ENCODE results near the gene GPA33.

The GPA33 gene

DNA sequence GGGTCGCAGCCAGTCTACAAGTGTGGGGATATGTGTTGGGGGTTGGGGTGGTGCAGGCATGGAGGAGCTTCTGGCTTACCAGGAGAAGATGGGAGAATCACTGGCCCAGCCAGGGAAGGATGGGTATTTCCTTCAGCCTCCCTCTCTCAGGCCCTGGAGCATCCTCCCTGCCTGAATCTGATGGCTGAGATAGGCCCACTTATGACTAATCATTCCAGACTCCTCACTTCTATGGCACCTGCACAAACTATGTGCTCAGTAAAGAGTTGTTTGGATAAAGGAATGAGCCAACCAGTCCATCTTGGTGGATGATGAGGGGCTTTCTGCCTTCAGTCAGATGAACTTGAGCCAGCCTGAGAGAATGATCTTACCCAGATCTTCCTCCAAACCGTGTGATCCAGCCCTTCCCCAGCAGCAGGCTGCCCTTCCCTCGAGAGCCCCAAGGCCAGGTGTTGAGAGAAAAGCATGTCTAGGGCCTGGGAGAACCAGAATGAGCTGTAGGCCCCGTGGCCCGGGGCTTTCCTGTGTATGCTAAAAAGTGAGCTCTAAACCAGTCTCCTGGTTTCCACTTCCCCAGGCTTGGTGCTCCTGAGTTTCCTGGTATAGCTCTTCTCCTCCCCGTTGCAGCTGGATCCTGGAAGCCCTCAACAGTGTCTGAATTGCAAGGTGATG, 1.3 kb downstream of the GPA33 start:
- no peak for DNase-seq (ENCODE audit: extremely low read depth in 1 of 2, low read depth in 1 of 2)

DNA sequence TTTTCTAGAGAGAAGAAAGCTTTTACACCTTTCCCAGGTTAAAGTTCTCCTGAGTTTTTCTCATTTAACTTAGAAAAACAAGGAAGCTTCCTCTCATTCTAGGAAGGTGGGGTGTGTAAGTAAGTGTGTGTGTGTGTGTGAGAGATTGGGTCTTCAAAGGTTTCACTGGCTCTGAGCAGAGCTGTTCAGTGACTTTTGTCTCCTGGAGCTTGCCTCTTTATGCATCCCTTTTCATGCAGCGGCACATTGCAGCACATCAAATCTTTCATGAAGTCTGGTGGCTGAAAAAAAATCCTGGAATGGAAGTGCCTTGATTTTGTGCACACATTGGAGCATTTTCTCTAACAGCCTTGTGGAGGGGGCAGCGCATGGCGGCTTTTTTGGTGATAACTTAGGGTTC, 3.4 kb downstream of the GPA33 start:
- no peak for DNase-seq (ENCODE audit: extremely low read depth in 1 of 2, low read depth in 1 of 2)

DNA sequence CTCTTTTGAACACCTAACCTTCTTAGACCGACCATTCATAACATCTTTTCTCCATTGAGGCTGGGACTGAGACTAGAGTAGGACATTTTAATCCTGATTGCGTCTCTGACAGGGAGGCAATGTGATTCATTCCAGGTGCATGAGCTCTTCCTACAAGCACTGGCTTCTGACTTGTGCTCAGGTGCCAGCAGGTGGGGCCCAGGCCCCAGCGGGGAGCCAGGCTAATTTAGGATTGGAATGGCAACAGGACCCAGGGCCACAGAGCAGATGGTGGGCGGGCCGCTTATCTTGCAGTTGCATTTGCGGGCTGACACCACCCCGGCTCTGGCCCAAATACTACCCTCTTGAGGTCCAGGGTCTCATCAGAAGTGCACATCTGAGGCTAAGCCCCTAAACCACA, 4.1 kb downstream of the GPA33 start:
- no peak for DNase-seq (ENCODE audit: extremely low read depth in 1 of 2, low read depth in 1 of 2)

DNA sequence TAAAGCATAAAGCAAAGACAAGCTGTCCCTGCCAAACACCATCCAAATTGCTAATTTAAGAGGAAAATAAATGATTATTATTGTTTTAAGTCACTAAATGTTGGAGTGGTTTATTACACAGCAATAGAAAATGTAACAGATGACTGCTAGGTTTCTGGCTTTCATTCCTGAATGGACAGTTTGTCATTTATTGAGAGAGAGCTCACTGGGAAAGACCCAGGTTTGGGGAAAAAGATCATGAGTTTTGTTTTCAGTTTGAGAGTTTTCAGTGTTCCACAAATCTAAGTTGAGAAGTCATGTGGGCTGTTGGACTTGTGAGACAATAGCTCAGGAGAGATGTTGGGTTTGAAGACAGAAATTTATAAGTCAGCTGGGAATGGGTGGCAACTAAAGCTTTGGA, 5.4 kb downstream of the GPA33 start:
- no peak for DNase-seq (ENCODE audit: extremely low read depth in 1 of 2, low read depth in 1 of 2)

DNA sequence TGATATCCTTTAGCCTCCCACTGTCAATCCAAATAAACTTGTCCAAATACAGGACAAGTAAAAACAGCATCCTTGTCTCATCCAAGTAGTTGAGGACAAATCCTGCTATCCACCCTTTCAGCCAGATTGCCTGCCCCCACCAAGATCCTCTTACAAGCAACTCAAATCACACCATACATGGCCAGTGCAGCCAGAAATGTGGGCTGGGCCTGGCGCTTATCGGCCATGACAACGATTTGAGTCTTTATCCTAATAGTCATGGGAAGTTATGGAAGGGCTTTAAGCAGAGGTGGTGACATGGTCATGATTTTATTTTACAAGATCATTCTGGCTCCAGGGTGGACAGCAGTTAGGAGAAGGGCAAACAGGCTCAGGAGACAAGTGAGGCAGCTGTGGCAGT, 6.3 kb downstream of the GPA33 start:
- no peak for DNase-seq (ENCODE audit: extremely low read depth in 1 of 2, low read depth in 1 of 2)

DNA sequence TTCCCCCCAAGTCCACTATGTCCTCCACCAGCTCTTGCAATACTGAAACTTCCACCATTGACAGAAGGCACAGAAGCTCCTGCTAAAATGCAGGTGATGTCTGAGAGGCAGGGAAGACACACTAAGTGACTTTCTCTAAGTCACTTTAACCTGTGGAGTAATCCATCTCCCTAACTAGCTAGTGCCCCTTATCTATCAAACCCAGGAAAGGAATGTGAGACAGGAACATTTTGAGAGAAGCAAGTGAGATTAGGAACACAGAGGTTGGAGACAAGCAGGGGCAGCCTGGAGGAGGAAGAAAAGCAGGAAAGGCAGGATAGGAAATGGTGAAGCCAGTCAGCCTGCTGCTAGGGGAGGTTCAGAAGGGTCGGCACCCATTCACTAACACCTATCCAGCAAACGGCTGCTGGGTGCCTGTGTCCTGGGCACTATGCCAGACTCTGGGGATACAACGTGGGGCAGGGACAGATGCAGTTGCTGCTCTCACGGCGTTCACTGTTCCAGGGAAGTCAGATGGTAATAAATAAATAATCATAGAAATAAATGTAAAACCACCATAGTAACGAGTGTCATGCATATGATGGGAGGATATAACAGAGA, 7.0 kb downstream of the GPA33 start:
- DNase-seq (ENCODE audit: extremely low read depth in 1 of 2, low read depth in 1 of 2): no peak

DNA sequence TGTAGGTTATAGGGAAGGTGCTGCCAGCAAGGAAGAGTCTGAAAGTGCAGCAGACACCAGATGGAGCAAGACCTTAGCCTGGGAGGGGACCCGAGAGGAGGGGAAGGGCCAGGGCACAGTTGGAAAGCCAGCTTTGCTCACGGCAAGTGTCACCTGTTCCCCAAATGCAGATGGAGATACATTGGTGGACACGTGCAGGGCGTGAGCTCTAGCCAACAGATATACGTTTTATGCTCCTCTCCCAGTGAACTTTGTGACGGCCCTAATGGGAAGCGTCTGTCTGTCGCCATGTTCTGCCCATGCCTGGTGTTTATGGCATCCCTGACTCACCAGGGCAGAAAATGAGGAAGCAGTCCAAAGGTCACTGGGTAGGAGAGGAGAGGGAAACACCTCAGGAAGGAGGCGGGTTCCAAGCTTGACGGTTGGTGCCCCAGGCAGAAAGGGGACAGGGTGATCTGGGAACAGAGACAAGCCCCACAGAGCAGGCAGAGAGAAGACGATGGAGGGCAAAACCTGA, 7.6 kb downstream of the GPA33 start:
- no peak for DNase-seq (ENCODE audit: extremely low read depth in 1 of 2, low read depth in 1 of 2)

DNA sequence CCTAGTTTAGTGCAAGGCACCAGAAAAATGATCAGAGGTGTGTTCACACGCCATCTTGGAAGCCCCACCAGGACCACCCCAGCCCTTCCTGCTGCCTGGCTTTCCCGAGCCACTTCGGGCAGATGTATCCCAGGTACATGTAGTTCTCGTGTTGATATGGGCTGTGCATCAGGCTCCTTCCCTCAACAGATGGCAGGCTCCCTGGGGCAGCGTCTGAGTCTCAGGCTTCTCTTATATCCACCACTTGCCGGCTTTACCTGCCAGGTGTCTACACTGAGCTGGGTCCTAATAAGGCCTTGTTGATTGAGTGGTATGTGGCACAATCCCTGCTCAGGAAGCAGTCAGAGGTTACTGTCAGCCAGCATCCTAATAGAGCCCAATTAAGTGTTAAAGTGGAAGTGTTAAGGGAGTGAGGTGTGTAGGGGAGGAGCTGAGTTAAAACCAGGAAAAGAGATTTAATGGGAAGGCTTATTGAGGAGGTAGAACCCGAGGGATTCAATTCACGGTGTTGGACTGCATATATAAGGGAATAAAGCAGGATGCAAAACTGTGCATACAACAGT, 8.5 kb downstream of the GPA33 start:
- DNase-seq (ENCODE audit: extremely low read depth in 1 of 2, low read depth in 1 of 2): no peak

DNA sequence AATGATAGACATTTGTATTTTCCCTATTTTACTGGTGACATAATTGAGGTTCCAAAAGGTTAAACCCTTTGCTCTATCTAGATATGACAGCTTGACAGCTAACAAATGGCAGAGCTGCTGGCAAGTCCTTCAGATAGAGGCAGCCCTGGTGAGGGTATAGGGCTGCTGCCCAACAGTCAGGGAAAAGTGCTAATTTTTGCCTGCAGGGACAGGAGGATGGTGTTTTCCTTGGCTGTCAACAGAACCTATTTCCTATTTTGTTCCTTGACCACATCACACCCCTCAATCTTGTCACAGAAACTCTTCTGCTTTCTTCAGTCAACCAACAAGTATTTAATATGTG, 12.3 kb downstream of the GPA33 start:
- DNase-seq (ENCODE audit: extremely low read depth in 1 of 2, low read depth in 1 of 2): no peak

DNA sequence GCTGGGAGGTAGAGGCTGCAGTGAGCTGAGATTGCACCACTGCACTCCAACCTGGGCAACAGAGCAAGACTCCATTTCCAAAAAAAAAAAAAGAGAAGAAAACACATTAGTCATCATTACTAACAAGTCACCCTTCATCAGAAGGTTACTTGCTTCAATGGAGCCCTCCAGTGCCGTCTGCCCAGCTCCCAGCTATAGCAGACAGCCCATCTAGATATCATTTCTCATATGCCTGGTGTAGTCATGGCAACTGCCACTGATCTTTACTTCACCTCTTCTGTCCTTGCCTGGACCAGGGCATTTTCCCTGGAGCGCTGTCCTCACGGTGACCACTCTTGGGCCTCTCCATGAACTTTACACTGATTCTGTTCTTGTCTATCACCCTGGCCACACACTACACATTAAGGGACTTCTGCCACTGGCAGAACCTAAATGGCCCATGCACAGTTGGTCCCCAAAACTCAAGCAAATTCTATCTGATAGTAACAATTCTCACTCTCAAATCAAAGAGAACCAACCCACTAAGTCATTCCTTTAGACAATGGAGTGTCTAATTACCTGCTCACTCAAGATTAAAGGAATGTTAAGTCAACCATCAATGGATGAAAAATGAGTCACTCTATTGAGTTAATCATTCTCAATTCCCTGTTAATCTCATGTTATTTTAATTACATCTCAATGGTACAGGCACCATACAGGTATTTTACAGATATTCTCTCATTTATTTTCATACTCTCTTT, 12.9 kb downstream of the GPA33 start:
- no peak for DNase-seq (ENCODE audit: extremely low read depth in 1 of 2, low read depth in 1 of 2)

DNA sequence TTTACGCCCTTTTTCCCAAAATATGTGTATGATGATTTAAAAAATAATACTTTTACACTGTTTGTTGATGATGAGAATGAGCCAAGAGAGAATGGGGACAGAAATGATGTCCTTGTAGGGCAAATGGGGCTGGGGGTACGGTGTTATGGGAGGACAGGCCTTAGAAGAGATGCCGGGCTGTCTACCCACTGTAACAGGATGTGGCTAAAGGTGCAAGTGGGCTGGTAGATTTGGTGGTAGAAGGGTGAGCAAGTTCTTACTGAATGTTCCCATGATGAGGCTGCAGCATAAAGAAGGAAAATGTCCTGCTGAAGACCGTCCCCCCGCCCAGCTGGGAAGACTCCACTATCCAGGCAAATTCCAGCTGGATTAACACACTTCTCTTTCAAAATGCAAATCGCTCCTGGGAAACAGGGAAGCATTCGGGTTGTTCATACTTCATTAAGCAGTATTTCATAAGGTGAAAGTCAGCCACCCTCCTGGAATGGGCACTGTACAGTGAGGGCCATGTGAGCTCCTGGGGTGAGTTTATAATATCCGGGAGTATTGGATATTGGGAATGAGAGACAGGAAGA, 14.0 kb downstream of the GPA33 start:
- DNase-seq (ENCODE audit: extremely low read depth in 1 of 2, low read depth in 1 of 2): no peak

DNA sequence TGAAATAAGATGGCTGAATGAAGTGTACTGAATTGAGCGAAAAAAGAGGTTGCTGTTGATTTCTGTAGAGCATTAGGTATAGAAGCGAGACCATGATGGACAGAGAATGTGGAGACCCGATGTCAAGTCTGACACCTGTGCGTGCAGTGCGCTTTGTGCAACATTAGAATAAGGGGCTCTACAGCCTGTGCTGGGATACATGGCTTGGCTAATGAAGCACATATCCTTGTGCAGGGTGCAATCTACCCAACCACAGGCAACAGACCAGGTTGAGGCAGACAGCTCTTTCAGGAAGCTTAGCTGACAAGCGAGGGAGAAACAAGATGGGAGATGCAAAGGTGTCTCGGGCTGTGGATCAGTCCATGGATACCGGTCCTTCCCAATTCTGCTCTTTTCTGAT, 18.9 kb downstream of the GPA33 start:
- DNase-seq (ENCODE audit: extremely low read depth in 1 of 2, low read depth in 1 of 2): no peak

DNA sequence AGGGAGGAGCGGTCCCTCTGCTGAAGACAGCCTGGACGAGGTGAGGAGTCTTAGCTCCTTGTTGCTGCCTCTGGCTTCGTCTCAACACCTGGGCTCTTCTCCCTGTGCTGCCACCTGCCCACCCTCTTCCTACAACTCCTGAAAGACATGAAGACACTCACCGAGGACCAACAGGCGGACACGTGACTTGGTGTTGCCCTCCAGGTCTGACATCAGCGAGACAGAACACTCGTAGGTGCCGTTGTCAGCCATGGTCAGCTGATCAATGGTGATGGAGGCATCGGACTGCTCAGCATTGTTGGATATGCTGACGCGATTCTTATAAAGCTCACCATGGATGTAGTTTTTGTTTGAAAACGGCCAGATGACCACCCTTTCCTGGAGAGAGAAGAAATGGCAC, 21.4 kb downstream of the GPA33 start:
- no peak for DNase-seq (ENCODE audit: extremely low read depth in 1 of 2, low read depth in 1 of 2)

DNA sequence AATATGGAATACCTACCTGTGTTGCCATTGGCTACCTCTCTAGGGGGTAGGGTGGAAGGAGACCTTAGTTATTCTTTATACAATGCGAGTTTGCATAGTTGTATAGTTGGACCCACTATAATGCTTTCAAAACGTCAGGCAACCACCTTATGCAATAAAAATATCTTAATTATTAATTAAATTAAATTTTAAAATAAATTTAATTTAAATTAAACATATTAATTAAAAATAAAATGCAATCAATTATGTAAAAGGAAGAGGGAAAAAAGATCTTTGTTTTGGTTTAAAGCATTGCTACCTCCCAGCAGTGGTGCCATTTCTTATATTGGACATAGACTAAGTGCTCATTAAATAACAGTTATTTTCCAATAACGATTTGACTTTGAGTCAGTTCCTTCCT, 22.3 kb downstream of the GPA33 start:
- DNase-seq (ENCODE audit: extremely low read depth in 1 of 2, low read depth in 1 of 2): no peak

DNA sequence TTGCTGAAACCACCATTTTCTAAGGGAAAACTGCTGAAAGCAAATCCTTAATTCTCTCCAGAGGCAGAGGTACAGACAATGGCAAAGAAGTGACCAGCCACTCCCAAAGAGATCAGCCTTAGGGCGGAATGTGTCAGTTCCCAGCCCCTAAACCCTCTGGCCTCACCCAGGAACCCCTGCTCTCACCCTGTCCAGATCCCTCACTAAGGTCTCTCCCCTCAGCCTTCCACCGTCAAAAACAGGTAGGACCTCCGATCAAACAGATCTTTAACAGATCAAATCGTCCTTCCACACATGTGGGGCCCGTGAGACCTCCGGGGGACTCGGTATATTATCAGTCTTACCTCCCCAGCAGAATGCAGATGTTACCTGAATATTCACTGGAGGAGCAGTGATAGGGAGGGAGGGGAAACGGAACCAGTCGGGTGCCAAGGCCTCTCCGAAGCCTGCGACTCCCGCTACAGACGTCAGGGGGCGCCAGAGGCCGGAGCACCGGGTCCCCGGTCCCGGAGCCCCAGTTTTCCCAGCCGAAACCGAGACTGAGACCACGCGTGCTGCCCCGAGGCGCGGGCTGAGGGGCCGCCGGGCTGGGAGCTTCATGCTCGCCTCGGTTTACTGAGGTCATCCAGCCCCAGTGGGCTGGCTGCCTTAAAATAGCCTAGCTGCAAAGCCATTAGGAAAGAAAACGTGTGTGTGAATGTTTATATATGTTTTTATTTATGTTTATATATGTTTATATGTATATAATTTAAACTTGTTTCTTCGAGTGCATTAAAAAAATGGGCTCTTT, 23.6 kb downstream of the GPA33 start:
- peak; percentile 44 to 73 for DNase-seq (ENCODE audit: extremely low read depth in 1 of 2, low read depth in 1 of 2)

DNA sequence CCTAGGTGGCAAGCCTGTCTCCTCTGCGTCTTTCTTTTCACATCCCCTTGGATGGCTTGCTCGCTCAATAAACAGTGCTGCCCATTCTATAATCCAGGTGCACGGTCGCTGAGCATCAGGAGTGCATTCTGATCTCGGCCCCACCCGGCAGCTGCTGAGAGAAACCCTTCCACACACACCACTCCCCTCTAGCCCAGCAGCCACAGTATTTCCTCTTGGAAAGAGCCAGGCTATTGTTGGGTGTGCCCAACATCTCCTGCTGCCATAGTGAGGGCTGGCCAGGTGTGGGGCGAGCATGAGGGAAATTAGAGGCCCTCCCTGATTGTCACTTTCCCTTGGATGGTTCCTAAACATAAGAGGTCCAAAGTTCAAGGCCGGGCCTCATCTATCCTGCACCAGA, 24.7 kb downstream of the GPA33 start:
- DNase-seq (ENCODE audit: extremely low read depth in 1 of 2, low read depth in 1 of 2): no peak

DNA sequence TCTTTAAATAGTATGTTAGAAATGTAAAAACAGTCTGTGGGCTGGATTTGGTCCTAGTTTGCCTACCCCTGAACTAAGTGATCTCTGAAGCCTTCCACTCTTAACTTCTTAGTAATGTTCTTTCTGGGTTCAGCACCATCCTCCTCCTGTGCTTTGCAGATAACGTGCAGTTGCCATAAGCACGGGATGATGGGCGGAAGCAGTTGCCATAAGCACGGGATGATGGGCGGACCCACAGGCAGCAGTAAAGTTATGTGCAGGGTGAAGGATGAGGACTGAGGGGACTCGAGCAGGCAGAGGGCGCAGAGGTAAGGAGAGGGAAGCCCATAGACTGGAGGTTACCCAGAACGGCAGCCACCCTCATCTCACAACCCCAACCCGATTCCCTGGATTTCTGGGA, 25.6 kb downstream of the GPA33 start:
- DNase-seq (ENCODE audit: extremely low read depth in 1 of 2, low read depth in 1 of 2): no peak

DNA sequence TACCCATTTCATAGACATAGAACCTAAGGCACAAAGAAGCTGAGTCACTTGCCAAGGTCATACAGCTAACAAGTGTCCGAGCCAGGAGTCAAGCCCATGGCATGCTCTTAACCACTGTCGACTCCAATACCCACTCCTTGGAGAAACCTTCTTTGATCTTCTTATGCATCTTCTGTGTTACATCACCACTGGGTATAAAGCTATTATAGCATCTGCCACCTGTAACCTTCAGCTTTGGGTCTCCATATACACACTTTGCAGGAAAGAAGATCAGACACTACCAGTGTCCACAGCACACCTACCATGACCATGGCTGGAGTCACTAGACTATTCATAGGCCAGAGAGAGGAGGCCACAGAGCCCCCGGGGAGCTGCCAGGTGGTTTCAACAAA, 29.1 kb downstream of the GPA33 start:
- DNase-seq (ENCODE audit: extremely low read depth in 1 of 2, low read depth in 1 of 2): no peak

DNA sequence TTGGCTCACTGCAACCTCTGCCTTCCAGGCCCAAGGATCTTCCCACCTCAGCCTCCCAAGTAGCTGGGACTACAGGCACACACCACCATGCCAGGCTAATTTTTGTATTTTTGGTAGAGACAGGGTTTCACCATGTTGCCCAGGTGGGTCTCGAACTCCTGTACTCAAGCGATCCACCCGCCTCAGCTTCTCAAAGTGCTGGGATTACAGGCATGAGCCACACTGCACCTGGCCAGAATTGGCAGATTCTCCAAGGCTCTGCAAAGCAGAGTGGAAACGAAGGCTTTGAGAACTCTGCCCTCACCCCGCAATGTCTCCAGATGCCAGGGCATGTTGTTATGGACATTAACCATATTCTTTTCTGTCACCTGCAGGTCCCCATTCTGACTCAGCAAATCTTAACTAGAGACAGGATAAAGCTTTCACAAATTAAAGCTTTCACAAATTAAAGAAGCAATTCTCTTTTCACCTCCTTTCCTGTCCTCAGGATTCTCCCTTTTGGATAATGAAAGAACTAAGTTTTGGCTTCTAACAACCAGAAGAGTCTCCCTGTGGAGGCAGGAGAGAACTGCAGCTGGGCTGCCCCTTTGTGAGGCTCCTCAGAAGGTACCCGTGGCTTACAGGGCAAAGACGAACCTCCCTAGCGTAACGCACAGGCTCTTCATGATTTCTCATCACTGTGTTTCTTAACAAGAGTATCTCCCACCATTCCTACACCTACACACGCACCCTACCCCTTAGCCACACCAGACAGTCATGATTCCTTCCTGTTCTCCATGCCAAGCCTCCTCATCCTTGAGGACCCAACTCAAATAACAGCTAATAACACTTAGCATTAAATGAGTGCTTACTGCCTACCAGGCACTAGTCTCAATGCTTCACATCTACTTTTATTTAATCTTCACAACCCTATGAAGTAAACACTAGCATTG, 29.8 kb downstream of the GPA33 start:
- DNase-seq (ENCODE audit: extremely low read depth in 1 of 2, low read depth in 1 of 2): no peak

DNA sequence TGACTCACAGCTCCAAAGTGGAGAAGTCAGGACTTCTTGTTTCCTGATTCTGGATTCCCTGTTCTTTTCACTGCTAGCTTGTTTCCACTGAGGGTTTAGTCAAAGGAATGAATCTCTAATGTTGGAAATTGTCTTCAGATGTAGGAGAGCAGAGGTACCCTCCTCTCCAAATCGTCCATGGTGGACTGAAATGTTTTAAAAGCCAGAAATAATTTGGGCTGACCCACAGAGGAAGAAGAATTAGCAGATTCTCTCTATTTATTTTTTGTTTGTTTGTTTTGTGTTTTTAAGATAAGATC, 30.4 kb downstream of the GPA33 start:
- DNase-seq (ENCODE audit: extremely low read depth in 1 of 2, low read depth in 1 of 2): no peak

Measured in activated CD8-positive, alpha-beta memory T cell treated with anti-CD3 and anti-CD28 coated beads for 1 hour (primary cell).